Parathyroid adenoma (tissue), 2 donors: ENCODE data around the gene AATK.
A peak's percentile ranks its signal among the peaks of the same experiment; 100 is the strongest.

Experiments used
- H2AFZ ChIP-seq: fragments of 300-600 bp; sonication (generic); one replicate; pipeline ENCODE4 v1.7.0; 2017; ENCODE audit warnings: antibody characterized with exemption, mild to moderate bottlenecking
- H3K27ac ChIP-seq: fragments of 300-600 bp; sonication (generic); one replicate; pipeline ENCODE4 v1.7.0; 2017
- H3K27me3 ChIP-seq: fragments of 300-600 bp; sonication (generic); one replicate; pipeline ENCODE4 v1.7.0; 2017; ENCODE audit warnings: low read length; ENCODE audit not compliant: control insufficient read depth, insufficient read depth
- H3K36me3 ChIP-seq: fragments of 300-600 bp; sonication (generic); one replicate; pipeline ENCODE4 v1.7.0; 2017; ENCODE audit warnings: low read length; ENCODE audit not compliant: control insufficient read depth, insufficient read depth
- H3K4me1 ChIP-seq: fragments of 300-600 bp; sonication (generic); one replicate; pipeline ENCODE4 v1.7.0; 2017; ENCODE audit warnings: control low read depth
- H3K4me2 ChIP-seq: fragments of 300-600 bp; sonication (generic); one replicate; pipeline ENCODE4 v1.7.0; 2017; ENCODE audit warnings: low read length
- H3K4me3 ChIP-seq: fragments of 300-600 bp; sonication (generic); one replicate; pipeline ENCODE4 v1.7.0; 2017; ENCODE audit warnings: low read depth, low read length
- H3K79me2 ChIP-seq: fragments of 300-600 bp; sonication (generic); one replicate; pipeline ENCODE4 v1.7.0; 2017; ENCODE audit warnings: control low read depth
- H3K9ac ChIP-seq: fragments of 300-600 bp; sonication (generic); one replicate; pipeline ENCODE4 v1.7.0; 2017; ENCODE audit warnings: mild to moderate bottlenecking
- H3K9me3 ChIP-seq: fragments of 300-600 bp; sonication (generic); one replicate; pipeline ENCODE4 v1.7.0; 2017; ENCODE audit warnings: low read length; ENCODE audit not compliant: control insufficient read depth
- CTCF ChIP-seq: fragments of 300-600 bp; sonication (generic); IDR thresholded peaks from one replicate; pipeline ENCODE4 v1.7.0; 2017; ENCODE audit warnings: antibody characterized with exemption, mild to moderate bottlenecking
- donor health status: primary hyperparathyroidism.

Gene AATK

GRCh38 chr17:81102869-81103268 is 63.2 kb downstream of the AATK start:
- no peaks in the 10 kb centered on the region for H3K27me3 ChIP-seq
- no peak overlapping the region for H3K27ac ChIP-seq
- TF ChIP-seq CTCF = no peak
- H3K79me2 ChIP-seq = no peaks in the 10 kb centered on the region
- H3K9ac ChIP-seq = no peak overlapping the region
- peaks cover 2% of the 10 kb centered on the region for H3K4me1 ChIP-seq
- H3K4me3 ChIP-seq = no peak overlapping the region
- H3K4me2 ChIP-seq = no peak overlapping the region
- H3K9me3 ChIP-seq = no peaks in the 10 kb centered on the region
- no peaks in the 10 kb centered on the region for H3K36me3 ChIP-seq
- H2AFZ ChIP-seq = no peak overlapping the region

GRCh38 chr17:81102352-81102751 is 63.7 kb downstream of the AATK start:
- H3K9ac ChIP-seq = no peak overlapping the region
- H3K4me1 ChIP-seq = peaks cover 2% of the 10 kb centered on the region
- H3K4me3 ChIP-seq = no peak overlapping the region
- H3K4me2 ChIP-seq = no peak overlapping the region
- no peaks in the 10 kb centered on the region for H3K9me3 ChIP-seq
- H3K79me2 ChIP-seq = no peaks in the 10 kb centered on the region
- no peak overlapping the region for H3K27ac ChIP-seq
- no peak for TF ChIP-seq CTCF
- H2AFZ ChIP-seq = no peak overlapping the region
- H3K27me3 ChIP-seq = no peaks in the 10 kb centered on the region
- H3K36me3 ChIP-seq = no peaks in the 10 kb centered on the region

- Histone ChIP-seq H3K4me2 (no peak overlapping the region), H3K27me3 (no peaks in the 10 kb centered on the region), H3K27ac (no peak overlapping the region), H3K9ac (no peak overlapping the region), H3K79me2 (no peaks in the 10 kb centered on the region), H3K36me3 (no peaks in the 10 kb centered on the region), H3K4me3 (no peak overlapping the region), H2AFZ (no peak overlapping the region), H3K4me1 (peaks cover 5% of the 10 kb centered on the region), H3K9me3 (no peaks in the 10 kb centered on the region)
- peak; percentile 100 for TF ChIP-seq CTCF
Measured at GRCh38 chr17:81101614-81102306, 64.3 kb downstream of the AATK start.

- Histone ChIP-seq H3K4me2 (no peak overlapping the region), H3K79me2 (no peaks in the 10 kb centered on the region), H3K4me1 (peaks cover 7% of the 10 kb centered on the region), H3K27me3 (no peaks in the 10 kb centered on the region), H2AFZ (no peak overlapping the region), H3K9me3 (no peaks in the 10 kb centered on the region), H3K27ac (no peak overlapping the region), H3K4me3 (no peak overlapping the region), H3K9ac (no peak overlapping the region), H3K36me3 (no peaks in the 10 kb centered on the region)
- TF ChIP-seq CTCF = no peak
Measured at GRCh38 chr17:81100668-81101067, 65.4 kb downstream of the AATK start.

GRCh38 chr17:81099888-81100287 is 66.1 kb downstream of the AATK start:
- Histone ChIP-seq H3K9ac (no peak overlapping the region), H3K27me3 (no peaks in the 10 kb centered on the region), H3K9me3 (no peaks in the 10 kb centered on the region), H3K36me3 (no peaks in the 10 kb centered on the region), H3K4me1 (peaks cover 7% of the 10 kb centered on the region), H2AFZ (no peak overlapping the region), H3K4me2 (no peak overlapping the region), H3K79me2 (no peaks in the 10 kb centered on the region), H3K4me3 (no peak overlapping the region), H3K27ac (no peak overlapping the region)
- TF ChIP-seq CTCF = no peak
